HepG2 (cell line): ENCODE data around the gene TBC1D20. TPM values are rescaled to one million over a fixed set of nuclear protein-coding genes. Genes with fewer than 3 reads are reported as not detected.

Experiments
- ATAC-seq: fragments of 200-7000 bp; cut with Tn5 transposase; 3 replicates; pipeline ENCODE4 v1.9.1; 2020; ENCODE audit warnings: mild to moderate bottlenecking, moderate library complexity
- BruUV-seq: library from RNA; stranded (reverse); fragments of 400-500 nt; replicated peaks from 2 replicates; lab custom pipeline; 2021; lab: Mats Ljungman, UMichigan
- CTCF ChIA-PET: fragments of 300-600 bp; formaldehyde crosslinking; extraction: SDS; loops from one replicate; lab custom pipeline; 2021; ENCODE audit warnings: low total read pairs, inconsistent platforms, low intra/inter-chr PET ratio; lab: Yijun Ruan, JAX
- POLR2A ChIA-PET: fragments of 350-600 bp; sonication (Branson Sonifier 250); formaldehyde crosslinking; loops from one replicate; lab custom pipeline; 2020; ENCODE audit warnings: antibody characterized with exemption, inconsistent platforms; lab: Yijun Ruan, JAX
- DNase-seq: peaks from one replicate; pipeline ENCODE4 v3.0.0-alpha.2; 2015; ENCODE audit warnings: low spot score
- FAIRE-seq: peaks from 3 replicates; lab custom pipeline; 2011; peaks lifted over from hg19 to GRCh38; lab: Jason Lieb, UNC
- H2AFZ ChIP-seq: one replicate; pipeline ENCODE4 v1.6.1; 2011; ENCODE audit warnings: low read length, inconsistent platforms
- H3K27ac ChIP-seq: fragments of 300-600 bp; 3 replicates; pipeline ENCODE4 v1.8.0; 2011; ENCODE audit warnings: mixed run types, mild to moderate bottlenecking, mixed read lengths, low read length, inconsistent platforms; ENCODE audit not compliant: insufficient read depth; ENCODE audit errors: extremely low read length
- H3K27me3 ChIP-seq, 2 experiments: fragments of 200-600 bp in 1 of 2; 2 replicates in 1 of 2; 3 replicates in 1 of 2; pipeline versions ENCODE4 v1.6.0 to v1.8.0; 2011; ENCODE audit warnings: low read length in 2 of 2, mild to moderate bottlenecking in 2 of 2, moderate library complexity in 2 of 2, inconsistent platforms in 1 of 2; ENCODE audit not compliant: insufficient read depth in 2 of 2, control insufficient read depth in 1 of 2
- H3K36me3 ChIP-seq, 2 experiments: fragments of 200-600 bp in 1 of 2; replicated peaks in 1 of 2; 2 replicates in 1 of 2; 3 replicates in 1 of 2; pipeline versions ENCODE4 v1.5.1 to v1.8.0; 2011; ENCODE audit warnings: low read length in 2 of 2, inconsistent platforms in 1 of 2; ENCODE audit not compliant: insufficient read depth in 2 of 2, control insufficient read depth in 1 of 2
- H3K4me1 ChIP-seq: 2 replicates; pipeline ENCODE4 v1.5.1; 2012; ENCODE audit warnings: low read length, inconsistent platforms; ENCODE audit not compliant: insufficient read depth
- H3K4me2 ChIP-seq: 2 replicates; pipeline ENCODE4 v1.6.0; 2011; ENCODE audit warnings: low read depth, low read length, inconsistent platforms
- H3K4me3 ChIP-seq, 3 experiments: fragments of 200-600 bp in 1 of 3; sonication (generic), shearing (Covaris generic) in 1 of 3; replicated peaks in 1 of 3; 2 replicates each; pipeline ENCODE4 v1.5.1; 2011 to 2016; ENCODE audit warnings: low read length in 3 of 3, inconsistent platforms in 2 of 3, low read depth in 2 of 3, mild to moderate bottlenecking in 2 of 3, control low read depth in 1 of 3, mixed read lengths in 1 of 3; ENCODE audit not compliant: insufficient read depth in 1 of 3
- H3K79me2 ChIP-seq: one replicate; pipeline ENCODE4 v1.6.1; 2011; ENCODE audit warnings: low read length, inconsistent platforms; ENCODE audit not compliant: insufficient read depth
- H3K9ac ChIP-seq: 2 replicates; pipeline ENCODE4 v1.6.0; 2011; ENCODE audit warnings: mild to moderate bottlenecking, low read depth, low read length, inconsistent platforms; ENCODE audit not compliant: insufficient read depth
- H3K9me3 ChIP-seq: 2 replicates; pipeline ENCODE4 v1.5.1; 2012; ENCODE audit warnings: mild to moderate bottlenecking, low read length
- H4K20me1 ChIP-seq: 2 replicates; pipeline ENCODE4 v1.6.0; 2011; ENCODE audit warnings: inconsistent platforms, mild to moderate bottlenecking, low read length, moderate library complexity; ENCODE audit not compliant: insufficient read depth
- AGO1 ChIP-seq: fragments of 200-400 bp; formaldehyde crosslinking; IDR thresholded peaks from 2 replicates; pipeline ENCODE4 v1.6.1; 2017; ENCODE audit warnings: mild to moderate bottlenecking, low read depth, low read length, moderate library complexity; ENCODE audit not compliant: poor library complexity, severe bottlenecking
- ARNT ChIP-seq: fragments of 450-650 bp; IDR thresholded peaks from 2 replicates; pipeline ENCODE4 v1.6.1; 2017
- DNMT1 ChIP-seq: sonication (generic); formaldehyde crosslinking; IDR thresholded peaks from 2 replicates; pipeline ENCODE4 v1.5.1; 2020; ENCODE audit warnings: mild to moderate bottlenecking, missing genetic modification reagents
- ESRRA ChIP-seq: sonication (generic); formaldehyde crosslinking; IDR thresholded peaks from 2 replicates; pipeline ENCODE4 v1.5.1; 2020; ENCODE audit warnings: mild to moderate bottlenecking, low read depth, missing genetic modification reagents
- HOXA3 ChIP-seq: sonication (generic); formaldehyde crosslinking; IDR thresholded peaks from 2 replicates; pipeline ENCODE4 v1.5.0; 2020; ENCODE audit warnings: missing genetic modification reagents
- ISL2 ChIP-seq: sonication (generic); formaldehyde crosslinking; IDR thresholded peaks from 2 replicates; pipeline ENCODE4 v1.5.0; 2020; ENCODE audit warnings: missing genetic modification reagents
- MIER2 ChIP-seq: IDR thresholded peaks from 2 replicates; pipeline ENCODE4 v1.6.1; 2016; ENCODE audit warnings: missing biosample characterization, missing genetic modification reagents
- NCOR1 ChIP-seq: fragments of 200-600 bp; sonication (generic); IDR thresholded peaks from 2 replicates; pipeline ENCODE4 v1.7.0; 2017; ENCODE audit warnings: antibody characterized with exemption, low read length, borderline replicate concordance
- NR2C2 ChIP-seq: sonication (generic); formaldehyde crosslinking; IDR thresholded peaks from 2 replicates; pipeline ENCODE4 v1.4.0; 2020; ENCODE audit warnings: missing genetic modification reagents, mild to moderate bottlenecking, moderate library complexity, borderline replicate concordance
- RFX5 ChIP-seq: IDR thresholded peaks from 2 replicates; pipeline ENCODE4 v1.6.1; 2011; ENCODE audit warnings: low read depth, low read length, improper control_type of control experiment
- WIZ ChIP-seq: sonication (generic); formaldehyde crosslinking; IDR thresholded peaks from 2 replicates; pipeline ENCODE4 v1.5.1; 2020; ENCODE audit warnings: mild to moderate bottlenecking, missing genetic modification reagents
- ZNF549 ChIP-seq: sonication (generic); formaldehyde crosslinking; IDR thresholded peaks from 2 replicates; pipeline ENCODE4 v1.5.0; 2020; ENCODE audit warnings: missing genetic modification reagents
- ZNF672 ChIP-seq: sonication (generic); formaldehyde crosslinking; IDR thresholded peaks from 2 replicates; pipeline ENCODE4 v1.8.1; 2022; ENCODE audit warnings: missing genetic modification reagents
- ZNF709 ChIP-seq: sonication (generic); formaldehyde crosslinking; IDR thresholded peaks from 2 replicates; pipeline ENCODE4 v1.5.0; 2020; ENCODE audit warnings: mild to moderate bottlenecking, missing genetic modification reagents
- ZNF746 ChIP-seq: sonication (generic); formaldehyde crosslinking; IDR thresholded peaks from 2 replicates; pipeline ENCODE4 v1.8.0; 2022; ENCODE audit warnings: mild to moderate bottlenecking, missing genetic modification reagents
- ZNF782 ChIP-seq: sonication (generic); formaldehyde crosslinking; IDR thresholded peaks from 2 replicates; pipeline ENCODE4 v1.4.0; 2020; ENCODE audit warnings: missing genetic modification reagents, mild to moderate bottlenecking, borderline replicate concordance
- ZSCAN29 ChIP-seq: sonication (generic); formaldehyde crosslinking; conservative IDR thresholded peaks from 2 replicates; pipeline ENCODE4 v1.4.0; 2020; ENCODE audit warnings: mild to moderate bottlenecking, missing genetic modification reagents
- ZSCAN5A ChIP-seq: sonication (generic); formaldehyde crosslinking; IDR thresholded peaks from 2 replicates; pipeline ENCODE4 v1.8.0; 2022; ENCODE audit warnings: mild to moderate bottlenecking, missing genetic modification reagents, borderline replicate concordance
- WGBS: methylation state at CpG from one replicate; pipeline ENCODE4 v1.1.6; 2017; ENCODE audit warnings: low lambda C conversion rate; 5-methylcytosine and 5-hydroxymethylcytosine counted together
- in situ Hi-C: cut with HindIII; loops from 2 replicates; pipeline ENCODE4 v1.10.0; 2017; ENCODE audit warnings: low pct_unique_long_range_greater_than_20kb; ENCODE audit not compliant: extremely low pct_ligation_motif_present
- intact Hi-C: fragments of 100-400 bp; cut with micrococcal nuclease; formaldehyde crosslinking; loops from one replicate; pipeline ENCODE4 v1.10.0; 2022; ENCODE audit not compliant: unreplicated experiment
- polyA plus RNA-seq, 8 experiments: library from polyadenylated mRNA; depleted of rRNA in 3 of 8; stranded (reverse) in 7 of 8; unstranded in 1 of 8; fragments of >200 nt; fragmentation: Illumina TruSeq in 4 of 8; extraction: Trizol in 4 of 8; gene quantifications; 2 replicates each; pipeline versions ENCODE4 v1.2.1 to v1.2.3, GENCODE V29; 2011 to 2016; ENCODE audit warnings: low read depth in 4 of 8, missing spikeins in 1 of 8, mixed read lengths in 1 of 8; ENCODE audit not compliant: insufficient read depth in 1 of 8
- total RNA-seq, 5 experiments: library from RNA; depleted of rRNA; stranded (reverse); fragments of >200 nt; fragmentation: Illumina TruSeq; extraction: Trizol; gene quantifications; 2 replicates each; pipeline ENCODE4 v1.2.3, GENCODE V29; 2016; ENCODE audit warnings: low read depth in 1 of 5
- TF ChIP-seq, protein P1 (sequence below): sonication (generic); formaldehyde crosslinking; IDR thresholded peaks from 2 replicates; pipeline ENCODE4 v1.5.1; 2020; ENCODE audit warnings: mild to moderate bottlenecking, missing genetic modification reagents, moderate library complexity

The TBC1D20 gene
- total and polyA plus RNA-seq, 2 of the 13 experiments (the other 11 are each of a cell fraction or from before 2014, with no cell fraction given), result 36.6 to 47.1 TPM

- TF ChIP-seq ESRRA, result 0 out of 2 replicates have a peak, but pooled peaks have one; percentile 21
- TF ChIP-seq, all 625 proteins: peak for 14; not testable (repeated sequence) for 611
Observed at GRCh38 chr20:393296-393695, 69.0 kb downstream of the TBC1D20 start (continued).

DNA sequence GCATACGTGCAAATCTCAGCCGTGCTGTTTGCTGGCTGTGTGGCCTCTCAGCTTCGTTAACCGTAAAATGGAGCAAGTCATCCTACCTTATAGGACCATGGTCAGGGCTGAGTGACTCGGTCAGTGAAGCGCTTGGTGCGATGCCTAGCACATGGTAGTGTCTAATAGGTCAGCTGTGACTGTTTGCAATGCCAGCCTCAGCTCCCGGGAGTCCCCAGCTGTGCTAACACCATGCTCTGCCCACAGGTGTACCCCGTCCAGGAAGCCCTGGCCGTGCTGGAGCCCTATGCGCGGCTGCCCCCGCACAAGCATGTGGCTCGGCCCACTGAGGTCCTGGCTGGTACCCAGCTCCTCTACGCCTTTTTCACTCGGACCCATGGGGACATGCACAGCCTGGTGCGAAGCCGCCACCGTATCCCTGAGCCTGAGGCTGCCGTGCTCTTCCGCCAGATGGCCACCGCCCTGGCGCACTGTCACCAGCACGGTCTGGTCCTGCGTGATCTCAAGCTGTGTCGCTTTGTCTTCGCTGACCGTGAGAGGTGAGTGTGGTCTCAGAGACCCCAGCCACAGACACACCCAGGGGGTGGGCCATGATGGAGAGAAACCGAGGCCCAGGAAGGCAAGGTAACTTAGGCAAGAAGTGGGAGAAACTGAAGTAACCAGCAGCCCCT lies 71.2 kb downstream of the TBC1D20 start:
- no peak overlapping the region for H3K9ac ChIP-seq
- no peak for DNase-seq
- peaks cover 40% of the 10 kb centered on the region for H3K79me2 ChIP-seq
- peaks cover 15% of the 10 kb centered on the region for H4K20me1 ChIP-seq
- H3K4me2 ChIP-seq, result no peak overlapping the region
- H3K4me3 ChIP-seq, result no peak overlapping the region
- no peak overlapping the region for H2AFZ ChIP-seq
- BruUV-seq, result no TSS peak
- intact Hi-C loops (no loop called here), in situ Hi-C loops (no loop called here)
- ChIA-PET CTCF (interaction anchor here (1.4 kb wide), 1 partner anchor 40 kb away, joined by 5 read pairs; no protein-coding TSS in a partner anchor), POLR2A (interaction anchor here (1.2 to 29.0 kb wide), 6 partner anchors 3 to 43 kb away, joined by 3 to 1587 read pairs (median 458); partner anchors contain the start of genes RBCK1 and TRIB3)
- peak; percentile 25 for ATAC-seq
- WGBS, result 98% methylated on average over 29 of the region's 29 CpGs
- no peak overlapping the region for H3K27ac ChIP-seq
- no peaks in the 10 kb centered on the region for H3K9me3 ChIP-seq
- FAIRE-seq, result no peak
- H3K36me3 ChIP-seq, result peaks cover 63 to 94% of the 10 kb centered on the region in 2 experiments
- no peaks in the 10 kb centered on the region for H3K27me3 ChIP-seq
- H3K4me1 ChIP-seq, result peaks cover 68% of the 10 kb centered on the region
- TF ChIP-seq NCOR1 (no peak), ZNF672 (CRISPR knock-in tag) (0 out of 2 replicates have a peak, but pooled peaks have one; percentile 11), AGO1 (peak; percentile 69), MIER2 (no peak), ZNF746 (CRISPR knock-in tag) (no peak), RFX5 (no peak), HOXA3 (CRISPR knock-in tag) (peak; percentile 21; the same call in 1 of the 2 replicates), DNMT1 (CRISPR knock-in tag) (peak; percentile 84; the same call in 1 of the 2 replicates), ZSCAN5A (no peak), ISL2 (CRISPR knock-in tag) (no peak), ZSCAN29 (CRISPR knock-in tag) (no peak), WIZ (no peak), ZNF549 (CRISPR knock-in tag) (no peak), ZNF782 (CRISPR knock-in tag) (no peak), ZNF709 (CRISPR knock-in tag) (0 out of 2 replicates have a peak, but pooled peaks have one; percentile 35), ARNT (no peak), NR2C2 (no peak)
- TF ChIP-seq, protein P1, sequence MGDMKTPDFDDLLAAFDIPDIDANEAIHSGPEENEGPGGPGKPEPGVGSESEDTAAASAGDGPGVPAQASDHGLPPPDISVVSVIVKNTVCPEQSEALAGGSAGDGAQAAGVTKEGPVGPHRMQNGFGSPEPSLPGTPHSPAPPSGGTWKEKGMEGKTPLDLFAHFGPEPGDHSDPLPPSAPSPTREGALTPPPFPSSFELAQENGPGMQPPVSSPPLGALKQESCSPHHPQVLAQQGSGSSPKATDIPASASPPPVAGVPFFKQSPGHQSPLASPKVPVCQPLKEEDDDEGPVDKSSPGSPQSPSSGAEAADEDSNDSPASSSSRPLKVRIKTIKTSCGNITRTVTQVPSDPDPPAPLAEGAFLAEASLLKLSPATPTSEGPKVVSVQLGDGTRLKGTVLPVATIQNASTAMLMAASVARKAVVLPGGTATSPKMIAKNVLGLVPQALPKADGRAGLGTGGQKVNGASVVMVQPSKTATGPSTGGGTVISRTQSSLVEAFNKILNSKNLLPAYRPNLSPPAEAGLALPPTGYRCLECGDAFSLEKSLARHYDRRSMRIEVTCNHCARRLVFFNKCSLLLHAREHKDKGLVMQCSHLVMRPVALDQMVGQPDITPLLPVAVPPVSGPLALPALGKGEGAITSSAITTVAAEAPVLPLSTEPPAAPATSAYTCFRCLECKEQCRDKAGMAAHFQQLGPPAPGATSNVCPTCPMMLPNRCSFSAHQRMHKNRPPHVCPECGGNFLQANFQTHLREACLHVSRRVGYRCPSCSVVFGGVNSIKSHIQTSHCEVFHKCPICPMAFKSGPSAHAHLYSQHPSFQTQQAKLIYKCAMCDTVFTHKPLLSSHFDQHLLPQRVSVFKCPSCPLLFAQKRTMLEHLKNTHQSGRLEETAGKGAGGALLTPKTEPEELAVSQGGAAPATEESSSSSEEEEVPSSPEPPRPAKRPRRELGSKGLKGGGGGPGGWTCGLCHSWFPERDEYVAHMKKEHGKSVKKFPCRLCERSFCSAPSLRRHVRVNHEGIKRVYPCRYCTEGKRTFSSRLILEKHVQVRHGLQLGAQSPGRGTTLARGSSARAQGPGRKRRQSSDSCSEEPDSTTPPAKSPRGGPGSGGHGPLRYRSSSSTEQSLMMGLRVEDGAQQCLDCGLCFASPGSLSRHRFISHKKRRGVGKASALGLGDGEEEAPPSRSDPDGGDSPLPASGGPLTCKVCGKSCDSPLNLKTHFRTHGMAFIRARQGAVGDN (CRISPR knock-in tag), result peak; percentile 27; the same call in 1 of the 2 replicates
